Measurements from ENCODE around the gene TRIM66. TPM values are rescaled to one million over a fixed set of nuclear protein-coding genes. Genes with fewer than 3 reads are reported as not detected.

Gene TRIM66
- total and polyA plus RNA-seq, 2 of the 8 experiments (the other 6 are each of a cell fraction or from before 2014, with no cell fraction given) = 3.1 to 3.5 TPM

DNA sequence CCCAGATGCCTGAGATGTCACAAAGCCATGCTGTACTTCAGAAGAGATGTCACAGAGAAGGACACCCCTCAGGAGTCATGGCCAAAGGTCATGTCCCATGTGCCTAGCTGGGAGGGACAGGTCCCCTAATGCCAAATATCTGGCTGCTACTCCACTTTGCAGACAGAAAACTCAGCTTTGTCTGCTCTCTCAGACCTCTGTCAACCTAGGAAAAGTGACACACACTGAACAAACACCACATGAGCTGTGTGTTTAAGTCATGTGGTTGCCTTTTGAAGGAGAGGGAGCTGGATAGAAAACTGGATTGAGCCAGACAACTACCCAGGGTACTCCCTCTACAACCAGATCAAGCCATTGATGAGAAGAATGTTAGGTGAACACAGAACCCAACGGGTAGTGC is 3.5 kb downstream of the TRIM66 start (continued):
- TF ChIP-seq, protein P1, sequence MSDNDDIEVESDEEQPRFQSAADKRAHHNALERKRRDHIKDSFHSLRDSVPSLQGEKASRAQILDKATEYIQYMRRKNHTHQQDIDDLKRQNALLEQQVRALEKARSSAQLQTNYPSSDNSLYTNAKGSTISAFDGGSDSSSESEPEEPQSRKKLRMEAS (IDR thresholded peaks at IDR 0.05) = no peak
